ENCODE data around the gene CDHR2. TPM values are rescaled to one million over a fixed set of nuclear protein-coding genes. Genes with fewer than 3 reads are reported as not detected.

CDHR2 gene
- total and polyA plus RNA-seq, 2 of the 13 experiments (the other 11 are each of a cell fraction or from before 2014, with no cell fraction given): 17.9 to 20.9 TPM

- no peak for TF ChIP-seq ZBTB10 (CRISPR knock-in tag; IDR thresholded peaks at IDR 0.05; ENCODE audit: borderline replicate concordance)
- no peak for TF ChIP-seq ZNF639 (CRISPR knock-in tag; conservative IDR thresholded peaks at IDR 0.05)
- 0 out of 2 replicates have a peak, but pooled peaks have one; percentile 58 for TF ChIP-seq GPN1 (CRISPR knock-in tag; IDR thresholded peaks at IDR 0.05; ENCODE audit: borderline replicate concordance)
- 0 out of 2 replicates have a peak, but pooled peaks have one; percentile 52 for TF ChIP-seq ZNF142 (CRISPR knock-in tag; IDR thresholded peaks at IDR 0.05)
- no peak for TF ChIP-seq SCMH1 (CRISPR knock-in tag; IDR thresholded peaks at IDR 0.05; ENCODE audit: borderline replicate concordance)
- no peak for TF ChIP-seq GLI4 (CRISPR knock-in tag; IDR thresholded peaks at IDR 0.05; ENCODE audit: borderline replicate concordance)
- TF ChIP-seq SP1 (IDR thresholded peaks at IDR 0.05): no peak
- no peak for TF ChIP-seq SP1 (CRISPR knock-in tag; IDR thresholded peaks at IDR 0.05)
- TF ChIP-seq GFI1 (CRISPR knock-in tag; IDR thresholded peaks at IDR 0.05; ENCODE audit: borderline replicate concordance): 0 out of 2 replicates have a peak, but pooled peaks have one; percentile 20
- no peak for TF ChIP-seq ZNF569 (CRISPR knock-in tag; IDR thresholded peaks at IDR 0.05; ENCODE audit: borderline replicate concordance)
- no peak for TF ChIP-seq ZNF770 (CRISPR knock-in tag; IDR thresholded peaks at IDR 0.05)
- no peak for TF ChIP-seq ZC3H13 (CRISPR knock-in tag; IDR thresholded peaks at IDR 0.05)
- no peak for TF ChIP-seq GRHL1 (CRISPR knock-in tag; conservative IDR thresholded peaks at IDR 0.05)
- 0 out of 2 replicates have a peak, but pooled peaks have one; percentile 72 for TF ChIP-seq ZFP36L2 (CRISPR knock-in tag; IDR thresholded peaks at IDR 0.05)
- TF ChIP-seq EZH2 (conservative IDR thresholded peaks at IDR 0.05; ENCODE audit: low read depth, low read length): no peak
- TF ChIP-seq SPEN (CRISPR knock-in tag; IDR thresholded peaks at IDR 0.05; ENCODE audit: low read depth): peak; percentile 31; the same call in 1 of the 2 replicates
Observed at GRCh38 chr5:176611435-176611834, 62.3 kb downstream of the CDHR2 start (continued).

Data from HepG2 (cell line).